K562 (cell line): ENCODE measurements around the gene DUS4L. TPM values are rescaled to one million over a fixed set of nuclear protein-coding genes. Genes with fewer than 3 reads are reported as not detected.

Source experiments
- ARID1B ChIP-seq: fragments of 450-650 bp; IDR thresholded peaks from 2 replicates; pipeline ENCODE4 v1.6.1; 2016; ENCODE audit warnings: antibody characterized with exemption, mild to moderate bottlenecking, inconsistent platforms
- EWSR1 ChIP-seq: fragments of 450-650 bp; IDR thresholded peaks from 2 replicates; pipeline ENCODE4 v1.6.1; 2018; ENCODE audit warnings: borderline replicate concordance, mild to moderate bottlenecking, low read depth, moderate library complexity; ENCODE audit not compliant: partially characterized antibody
- HDAC3 ChIP-seq: fragments of 450-650 bp; IDR thresholded peaks from 2 replicates; pipeline ENCODE4 v1.6.1; 2018; ENCODE audit warnings: borderline replicate concordance, mild to moderate bottlenecking, moderate library complexity; ENCODE audit not compliant: partially characterized antibody
- HINFP ChIP-seq: fragments of 450-650 bp; conservative IDR thresholded peaks from 2 replicates; pipeline ENCODE4 v1.6.1; 2016; ENCODE audit warnings: missing genetic modification characterization, low read depth, mild to moderate bottlenecking, control low read depth, missing compliant biosample characterization
- HMBOX1 ChIP-seq: sonication (generic); IDR thresholded peaks from 2 replicates; pipeline ENCODE4 v1.6.1; 2016
- HNRNPUL1 ChIP-seq: fragments of 200-400 bp; formaldehyde crosslinking; IDR thresholded peaks from 2 replicates; pipeline ENCODE4 v1.6.1; 2017; ENCODE audit warnings: low read length
- ILK ChIP-seq: fragments of 450-650 bp; IDR thresholded peaks from 2 replicates; pipeline ENCODE4 v1.6.1; 2016; ENCODE audit warnings: missing genetic modification characterization, low read depth, mild to moderate bottlenecking, missing compliant biosample characterization, moderate library complexity, borderline replicate concordance
- MAZ ChIP-seq, 2 experiments: fragments of 450-650 bp in 1 of 2; sonication (generic) in 1 of 2; formaldehyde crosslinking; IDR thresholded peaks in 1 of 2; conservative IDR thresholded peaks in 1 of 2; 2 replicates each; pipeline versions ENCODE4 v1.4.0 to v1.5.0; 2020; ENCODE audit warnings: mild to moderate bottlenecking in 1 of 2, missing genetic modification reagents in 1 of 2
- MTA3 ChIP-seq: fragments of 450-650 bp; formaldehyde crosslinking; IDR thresholded peaks from 2 replicates; pipeline ENCODE4 v1.6.1; 2017; ENCODE audit warnings: mild to moderate bottlenecking, borderline replicate concordance
- NFIC ChIP-seq: fragments of 450-650 bp; IDR thresholded peaks from 2 replicates; pipeline ENCODE4 v1.6.1; 2017; ENCODE audit warnings: mild to moderate bottlenecking, inconsistent platforms
- PTRF ChIP-seq: fragments of 450-650 bp; IDR thresholded peaks from 2 replicates; pipeline ENCODE4 v1.6.1; 2016; ENCODE audit warnings: mild to moderate bottlenecking, missing genetic modification characterization, missing compliant biosample characterization
- SPI1 ChIP-seq: IDR thresholded peaks from 2 replicates; pipeline ENCODE4 v1.6.1; 2011; ENCODE audit warnings: low read depth, low read length, control low read depth, borderline replicate concordance
- TSC22D4 ChIP-seq: fragments of 450-650 bp; IDR thresholded peaks from 2 replicates; pipeline ENCODE4 v1.6.1; 2016; ENCODE audit warnings: missing genetic modification characterization, missing biosample characterization, control low read depth
- U2AF2 ChIP-seq: fragments of 200-400 bp; formaldehyde crosslinking; optimal IDR thresholded peaks from 2 replicates; pipeline ENCODE3; 2017; ENCODE audit warnings: low read depth, mild to moderate bottlenecking, low read length
- ZNF217 ChIP-seq: sonication (generic); formaldehyde crosslinking; IDR thresholded peaks from 2 replicates; pipeline ENCODE4 v1.8.0; 2022; ENCODE audit warnings: mild to moderate bottlenecking, missing genetic modification reagents
- ZNF57 ChIP-seq: fragments of 450-650 bp; formaldehyde crosslinking; IDR thresholded peaks from 2 replicates; pipeline ENCODE4 v1.4.0; 2020; ENCODE audit warnings: mild to moderate bottlenecking, moderate library complexity
- ZNF75A ChIP-seq: fragments of 450-650 bp; formaldehyde crosslinking; IDR thresholded peaks from 2 replicates; pipeline ENCODE4 v1.4.0; 2020; ENCODE audit warnings: mild to moderate bottlenecking
- polyA plus RNA-seq, 8 experiments: library from polyadenylated mRNA; depleted of rRNA in 4 of 8; stranded (reverse) in 5 of 8; unstranded in 3 of 8; fragments of >200 nt; fragmentation: Nextera tagmentation in 2 of 8; fragmentation: Illumina TruSeq in 1 of 8; extraction: Ambion mirVana in 2 of 8; extraction: Trizol in 1 of 8; gene quantifications; 2 replicates each; pipeline versions ENCODE4 v1.2.1 to v1.2.3, GENCODE V29; 2011 to 2014; ENCODE audit warnings: inconsistent platforms in 1 of 8, missing spikeins in 1 of 8
- total RNA-seq, 7 experiments: library from RNA; depleted of rRNA in 6 of 7; stranded (reverse); fragments of >200 nt in 6 of 7; fragmentation: Illumina TruSeq in 2 of 7; extraction: Trizol in 2 of 7; gene quantifications; 2 replicates each; pipeline versions ENCODE4 v1.2.1 to v1.2.3, GENCODE V29; 2011 to 2021; ENCODE audit warnings: low replicate concordance in 1 of 7
- TF ChIP-seq, protein P1 (sequence below): sonication (generic); formaldehyde crosslinking; IDR thresholded peaks from 2 replicates; pipeline ENCODE4 v1.8.1; 2022; ENCODE audit warnings: missing genetic modification reagents
- TF ChIP-seq, protein P2 (sequence below): sonication (generic); formaldehyde crosslinking; IDR thresholded peaks from 2 replicates; pipeline ENCODE4 v1.9.0; 2022; ENCODE audit warnings: mild to moderate bottlenecking, missing genetic modification reagents
- TF ChIP-seq, protein P3 (sequence below), 2 experiments: IDR thresholded peaks; 2 replicates each; pipeline ENCODE4 v1.6.1; 2012; ENCODE audit warnings: improper control_type of control experiment in 2 of 2, low read depth in 2 of 2, low read length in 2 of 2, borderline replicate concordance in 1 of 2

Gene DUS4L
- total and polyA plus RNA-seq, 9 of the 15 experiments (the other 6 are each of a cell fraction or from before 2014, with no cell fraction given) = 12.2 to 33.6 (median 28.6) TPM

DNA sequence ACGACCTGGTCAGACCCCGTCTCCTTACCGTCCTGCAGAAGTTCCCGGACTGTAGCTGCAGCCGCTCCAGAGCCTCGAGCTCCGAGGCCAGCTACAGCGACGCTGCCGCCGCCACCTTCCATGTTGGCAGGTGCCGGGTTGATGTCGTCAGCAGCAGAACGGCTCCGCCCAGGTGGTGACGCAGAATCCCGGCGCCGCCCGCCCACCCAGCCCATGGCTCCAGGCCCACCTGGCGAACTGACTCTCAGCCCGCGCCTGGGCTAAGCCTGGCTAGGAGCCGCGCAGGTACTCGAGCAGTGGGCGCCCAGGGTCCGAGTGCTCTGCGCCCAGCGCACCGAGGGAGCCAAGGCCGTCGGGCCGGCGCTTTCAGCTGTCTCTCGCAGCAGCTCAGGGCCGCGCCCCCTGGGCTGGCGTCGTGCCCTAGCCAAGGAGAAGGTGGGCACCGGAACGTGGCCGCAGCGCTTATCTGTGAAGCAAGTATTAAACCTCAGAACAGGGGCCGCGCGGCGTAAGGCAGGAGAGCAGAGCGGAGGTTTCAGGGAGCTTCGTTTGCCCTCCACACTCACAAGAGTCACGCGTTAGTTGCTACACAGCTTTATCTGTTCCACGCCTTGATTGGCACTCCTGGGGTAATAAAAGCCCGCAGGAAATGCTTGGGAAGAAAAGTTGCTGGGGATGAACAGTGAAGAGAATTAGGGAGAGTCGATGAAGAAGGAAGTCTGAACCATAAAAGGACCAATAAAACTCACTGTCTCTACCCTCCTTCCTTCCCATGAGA, at the start of gene DUS4L, which contains the start of gene COG5 (continued):
- TF ChIP-seq U2AF2 (no peak), ZNF75A (no peak), NFIC (peak; percentile 83), MTA3 (peak; percentile 65; the same call in 1 of the 2 replicates), HDAC3 (no peak), ARID1B (peak; percentile 30; the same call in 1 of the 2 replicates), ILK (tag) (no peak), ZNF57 (CRISPR knock-in tag) (0 out of 2 replicates have a peak, but pooled peaks have one; percentile 31), PTRF (tag) (no peak), SPI1 (no peak), EWSR1 (no peak), HNRNPUL1 (no peak), HINFP (tag) (no peak), MAZ (CRISPR knock-in tag; conservative IDR thresholded peaks at IDR 0.05 in 1 of 2, IDR thresholded peaks at IDR 0.05 in 1 of 2) (peak; percentile 84 to 88), ZNF217 (CRISPR knock-in tag) (no peak), TSC22D4 (tag) (no peak), HMBOX1 (no peak)
- TF ChIP-seq, protein P1, sequence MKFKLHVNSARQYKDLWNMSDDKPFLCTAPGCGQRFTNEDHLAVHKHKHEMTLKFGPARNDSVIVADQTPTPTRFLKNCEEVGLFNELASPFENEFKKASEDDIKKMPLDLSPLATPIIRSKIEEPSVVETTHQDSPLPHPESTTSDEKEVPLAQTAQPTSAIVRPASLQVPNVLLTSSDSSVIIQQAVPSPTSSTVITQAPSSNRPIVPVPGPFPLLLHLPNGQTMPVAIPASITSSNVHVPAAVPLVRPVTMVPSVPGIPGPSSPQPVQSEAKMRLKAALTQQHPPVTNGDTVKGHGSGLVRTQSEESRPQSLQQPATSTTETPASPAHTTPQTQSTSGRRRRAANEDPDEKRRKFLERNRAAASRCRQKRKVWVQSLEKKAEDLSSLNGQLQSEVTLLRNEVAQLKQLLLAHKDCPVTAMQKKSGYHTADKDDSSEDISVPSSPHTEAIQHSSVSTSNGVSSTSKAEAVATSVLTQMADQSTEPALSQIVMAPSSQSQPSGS (CRISPR knock-in tag) = 0 out of 2 replicates have a peak, but pooled peaks have one; percentile 38
- TF ChIP-seq, protein P2, sequence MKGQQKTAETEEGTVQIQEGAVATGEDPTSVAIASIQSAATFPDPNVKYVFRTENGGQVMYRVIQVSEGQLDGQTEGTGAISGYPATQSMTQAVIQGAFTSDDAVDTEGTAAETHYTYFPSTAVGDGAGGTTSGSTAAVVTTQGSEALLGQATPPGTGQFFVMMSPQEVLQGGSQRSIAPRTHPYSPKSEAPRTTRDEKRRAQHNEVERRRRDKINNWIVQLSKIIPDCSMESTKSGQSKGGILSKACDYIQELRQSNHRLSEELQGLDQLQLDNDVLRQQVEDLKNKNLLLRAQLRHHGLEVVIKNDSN (CRISPR knock-in tag) = no peak; the same call in none of the 2 replicates
- TF ChIP-seq, protein P3, sequence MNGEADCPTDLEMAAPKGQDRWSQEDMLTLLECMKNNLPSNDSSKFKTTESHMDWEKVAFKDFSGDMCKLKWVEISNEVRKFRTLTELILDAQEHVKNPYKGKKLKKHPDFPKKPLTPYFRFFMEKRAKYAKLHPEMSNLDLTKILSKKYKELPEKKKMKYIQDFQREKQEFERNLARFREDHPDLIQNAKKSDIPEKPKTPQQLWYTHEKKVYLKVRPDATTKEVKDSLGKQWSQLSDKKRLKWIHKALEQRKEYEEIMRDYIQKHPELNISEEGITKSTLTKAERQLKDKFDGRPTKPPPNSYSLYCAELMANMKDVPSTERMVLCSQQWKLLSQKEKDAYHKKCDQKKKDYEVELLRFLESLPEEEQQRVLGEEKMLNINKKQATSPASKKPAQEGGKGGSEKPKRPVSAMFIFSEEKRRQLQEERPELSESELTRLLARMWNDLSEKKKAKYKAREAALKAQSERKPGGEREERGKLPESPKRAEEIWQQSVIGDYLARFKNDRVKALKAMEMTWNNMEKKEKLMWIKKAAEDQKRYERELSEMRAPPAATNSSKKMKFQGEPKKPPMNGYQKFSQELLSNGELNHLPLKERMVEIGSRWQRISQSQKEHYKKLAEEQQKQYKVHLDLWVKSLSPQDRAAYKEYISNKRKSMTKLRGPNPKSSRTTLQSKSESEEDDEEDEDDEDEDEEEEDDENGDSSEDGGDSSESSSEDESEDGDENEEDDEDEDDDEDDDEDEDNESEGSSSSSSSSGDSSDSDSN (IDR thresholded peaks at IDR 0.05; ENCODE audit: borderline replicate concordance in 1 of 2, low read depth in 2 of 2, low read length in 2 of 2) = 0 out of 4 replicates have a peak, but pooled peaks of 1 of the 2 experiments have one; percentile 14
